ENCODE data around the gene HCK. TPM values are rescaled to one million over a fixed set of nuclear protein-coding genes. Genes with fewer than 3 reads are reported as not detected.

The HCK gene
- total and polyA plus RNA-seq, 4 donors: 18.5 to 304 (median 61.2) TPM

GRCh38 chr20:32132911-32133549, 81.0 kb downstream of the HCK start:
- no peak overlapping the region for H3K27ac ChIP-seq (ENCODE audit: low read depth in 1 of 2, low read length in 1 of 2)
- peaks cover 5 to 19% (median 16%) of the 10 kb centered on the region in 4 donors for H3K36me3 ChIP-seq (ENCODE audit: control insufficient read depth in 4 of 4, insufficient read depth in 4 of 4, low read length in 4 of 4)
- no peaks in the 10 kb centered on the region for H3K4me1 ChIP-seq (ENCODE audit: control insufficient read depth in 5 of 5, insufficient read depth in 5 of 5, low read length in 5 of 5)
- no peak for TF ChIP-seq CTCF (IDR thresholded peaks at IDR 0.05; ENCODE audit: control extremely low read depth, extremely low read depth)
- no peak overlapping the region for H3K9ac ChIP-seq (ENCODE audit: insufficient read depth in 1 of 2, low read length in 2 of 2)
- DNase-seq (no peak), ATAC-seq (ENCODE audit: insufficient read depth, low FRiP score) (no peak)
- no peaks in the 10 kb centered on the region for H3K9me3 ChIP-seq (ENCODE audit: control insufficient read depth in 4 of 4, insufficient read depth in 3 of 4, low read length in 3 of 4)
- H3K4me3 ChIP-seq: no peak overlapping the region
- WGBS, 2 donors: 92 to 93% methylated on average over 10 of the region's 10 CpGs
- no peaks in the 10 kb centered on the region for H3K27me3 ChIP-seq (ENCODE audit: control insufficient read depth in 3 of 3, insufficient read depth in 3 of 3, low read length in 2 of 3)

GRCh38 chr20:32134026-32134425, 82.0 kb downstream of the HCK start:
- no peaks in the 10 kb centered on the region for H3K4me1 ChIP-seq (ENCODE audit: control insufficient read depth in 5 of 5, insufficient read depth in 5 of 5, low read length in 5 of 5)
- H3K36me3 ChIP-seq (ENCODE audit: control insufficient read depth in 4 of 4, insufficient read depth in 4 of 4, low read length in 4 of 4): peaks cover 5 to 21% (median 17%) of the 10 kb centered on the region in 4 donors
- ATAC-seq (ENCODE audit: insufficient read depth, low FRiP score) (no peak), DNase-seq (no peak)
- no peak for TF ChIP-seq CTCF (IDR thresholded peaks at IDR 0.05; ENCODE audit: control extremely low read depth, extremely low read depth)
- H3K4me3 ChIP-seq: no peak overlapping the region
- WGBS, 2 donors: 94 to 95% methylated on average over 5 of the region's 5 CpGs
- H3K9ac ChIP-seq (ENCODE audit: insufficient read depth in 1 of 2, low read length in 2 of 2): no peak overlapping the region
- H3K27me3 ChIP-seq (ENCODE audit: control insufficient read depth in 3 of 3, insufficient read depth in 3 of 3, low read length in 2 of 3): no peaks in the 10 kb centered on the region
- no peaks in the 10 kb centered on the region for H3K9me3 ChIP-seq (ENCODE audit: control insufficient read depth in 4 of 4, insufficient read depth in 3 of 4, low read length in 3 of 4)
- no peak overlapping the region for H3K27ac ChIP-seq (ENCODE audit: low read depth in 1 of 2, low read length in 1 of 2)

- no peak for ATAC-seq (ENCODE audit: insufficient read depth, low FRiP score)
- H3K36me3 ChIP-seq (ENCODE audit: control insufficient read depth in 4 of 4, insufficient read depth in 4 of 4, low read length in 4 of 4): peaks cover 18 to 38% (median 24%) of the 10 kb centered on the region in 4 donors
- TF ChIP-seq CTCF (IDR thresholded peaks at IDR 0.05; ENCODE audit: control extremely low read depth, extremely low read depth): no peak
- H3K9ac ChIP-seq (ENCODE audit: insufficient read depth in 1 of 2, low read length in 2 of 2): no peak overlapping the region
- DNase-seq: no peak
- no peak overlapping the region for H3K27ac ChIP-seq (ENCODE audit: low read depth in 1 of 2, low read length in 1 of 2)
- no peaks in the 10 kb centered on the region for H3K27me3 ChIP-seq (ENCODE audit: control insufficient read depth in 3 of 3, insufficient read depth in 3 of 3, low read length in 2 of 3)
- H3K4me3 ChIP-seq: no peak overlapping the region
- H3K9me3 ChIP-seq (ENCODE audit: control insufficient read depth in 4 of 4, insufficient read depth in 3 of 4, low read length in 3 of 4): no peaks in the 10 kb centered on the region
- H3K4me1 ChIP-seq (ENCODE audit: control insufficient read depth in 5 of 5, insufficient read depth in 5 of 5, low read length in 5 of 5): no peaks in the 10 kb centered on the region
- 85 to 95% methylated on average over 3 of the region's 3 CpGs for WGBS, 2 donors
Measured at GRCh38 chr20:32135983-32136515, 84.0 kb downstream of the HCK start.

Data from lung (tissue), 12 donors.